Stimulated activated CD4-positive, alpha-beta T cell treated with anti-CD3 and anti-CD28 coated beads, Interleukin-15, amount 100 ng/mL, for 1 hour (primary cell): ENCODE data around the gene EGR2.
"Not testable (repeated sequence)": the region's sequence is repeated elsewhere in the genome, so short reads cannot be mapped to it uniquely, and the experiment has no call there.

ENCODE experiments used
- DNase-seq, 2 donors: peaks; one replicate each; pipeline ENCODE4 v3.0.0-alpha.2; 2020; ENCODE audit warnings: low read depth in 1 of 2, low spot score in 1 of 2

EGR2 gene

GRCh38 chr10:62795762-62796161 is 20.4 kb downstream of the EGR2 start:
- no peak for DNase-seq

DNA sequence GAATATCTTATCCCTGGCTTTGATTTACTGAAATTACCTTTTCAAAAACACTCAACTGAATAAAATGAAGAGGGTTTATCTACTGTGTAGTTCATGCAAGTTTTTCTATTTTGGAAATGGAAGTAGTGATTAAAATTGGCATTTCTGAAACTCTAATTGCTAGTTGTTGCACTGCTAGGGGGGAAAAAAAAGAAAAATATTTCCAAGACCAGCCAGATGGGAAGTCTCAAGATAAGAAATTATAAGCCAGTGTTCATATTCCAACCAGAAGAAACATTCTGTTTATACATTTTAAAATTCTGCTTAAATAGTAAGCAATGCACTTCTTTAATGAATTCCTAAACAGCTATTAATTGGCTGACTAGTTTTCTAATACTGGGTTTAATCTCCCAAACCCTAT is 21.1 kb downstream of the EGR2 start:
- DNase-seq = no peak

DNA sequence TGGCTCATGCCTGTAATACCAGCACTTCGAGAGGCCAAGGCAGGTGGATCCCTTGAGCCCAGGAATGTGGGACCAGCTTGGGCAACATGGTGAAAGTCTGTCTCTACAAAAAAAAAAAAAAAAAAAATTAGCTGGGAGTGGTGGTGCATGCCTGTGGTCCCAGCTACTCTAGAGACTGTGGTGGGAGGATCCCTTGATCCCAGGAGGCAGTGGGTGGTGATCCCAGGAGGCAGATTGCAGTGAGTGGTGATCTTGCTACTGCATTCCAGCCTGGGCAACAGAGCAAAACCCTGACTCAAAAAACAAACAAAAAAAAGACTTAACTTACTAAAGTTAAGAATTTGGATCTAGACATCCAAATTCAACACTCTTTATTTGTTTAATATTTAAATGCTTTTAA is 21.9 kb downstream of the EGR2 start:
- no peak for DNase-seq

DNA sequence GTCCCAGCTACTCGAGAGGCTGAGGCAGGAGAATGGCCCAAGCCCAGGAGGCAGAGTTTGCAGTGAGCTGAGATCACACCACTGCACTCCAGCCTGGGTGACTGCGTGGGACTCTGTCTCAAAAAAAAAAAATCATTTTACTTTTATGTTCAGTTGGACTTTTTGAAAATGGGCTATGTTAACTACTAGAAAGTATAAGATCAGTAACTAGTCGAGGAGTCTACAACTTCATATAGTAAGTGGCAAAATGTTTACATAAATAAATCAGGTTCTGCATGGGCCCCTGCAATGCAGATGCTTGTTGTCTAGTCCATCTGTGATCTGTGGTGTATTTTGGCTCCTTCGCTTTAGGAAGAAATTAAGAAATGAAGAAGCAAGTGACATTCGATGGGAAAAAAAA is 23.9 kb downstream of the EGR2 start:
- DNase-seq = no peak

- DNase-seq = no peak
These were observed 25.6 kb downstream of the EGR2 start for GRCh38 chr10:62790571-62790970.

DNA sequence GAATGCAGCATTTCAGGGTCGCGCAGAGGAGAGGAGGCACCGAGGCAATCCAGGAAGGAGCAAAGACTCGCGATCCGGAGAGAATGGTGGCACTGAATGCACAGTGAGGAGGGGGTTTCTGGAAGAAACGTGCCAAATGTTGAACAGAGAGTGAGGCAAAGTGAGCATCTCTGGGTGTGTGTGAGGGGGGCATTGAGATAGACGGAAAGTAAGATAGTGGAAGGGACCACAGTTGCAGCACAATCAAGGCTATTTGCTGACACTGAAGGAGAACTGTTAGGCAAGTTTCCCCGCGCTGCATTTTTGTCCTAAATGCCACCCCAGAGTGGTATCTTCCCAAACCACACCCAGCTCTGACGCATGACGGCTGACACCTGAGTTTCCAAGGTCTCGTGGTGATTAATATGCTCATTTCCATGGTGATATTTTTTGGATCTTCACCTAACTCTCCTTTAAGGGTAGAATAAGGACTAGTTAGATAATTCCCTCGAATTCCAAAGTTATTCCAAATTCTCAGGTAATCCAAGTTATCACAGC is 26.1 kb downstream of the EGR2 start:
- DNase-seq = no peak

GRCh38 chr10:62788861-62789467 is 27.2 kb downstream of the EGR2 start:
- DNase-seq = no peak

- not testable (repeated sequence) for DNase-seq
These were observed 27.9 kb downstream of the EGR2 start for GRCh38 chr10:62788285-62788684.

- not testable (repeated sequence) for DNase-seq
These were observed 31.6 kb downstream of the EGR2 start for GRCh38 chr10:62784537-62784936.

DNA sequence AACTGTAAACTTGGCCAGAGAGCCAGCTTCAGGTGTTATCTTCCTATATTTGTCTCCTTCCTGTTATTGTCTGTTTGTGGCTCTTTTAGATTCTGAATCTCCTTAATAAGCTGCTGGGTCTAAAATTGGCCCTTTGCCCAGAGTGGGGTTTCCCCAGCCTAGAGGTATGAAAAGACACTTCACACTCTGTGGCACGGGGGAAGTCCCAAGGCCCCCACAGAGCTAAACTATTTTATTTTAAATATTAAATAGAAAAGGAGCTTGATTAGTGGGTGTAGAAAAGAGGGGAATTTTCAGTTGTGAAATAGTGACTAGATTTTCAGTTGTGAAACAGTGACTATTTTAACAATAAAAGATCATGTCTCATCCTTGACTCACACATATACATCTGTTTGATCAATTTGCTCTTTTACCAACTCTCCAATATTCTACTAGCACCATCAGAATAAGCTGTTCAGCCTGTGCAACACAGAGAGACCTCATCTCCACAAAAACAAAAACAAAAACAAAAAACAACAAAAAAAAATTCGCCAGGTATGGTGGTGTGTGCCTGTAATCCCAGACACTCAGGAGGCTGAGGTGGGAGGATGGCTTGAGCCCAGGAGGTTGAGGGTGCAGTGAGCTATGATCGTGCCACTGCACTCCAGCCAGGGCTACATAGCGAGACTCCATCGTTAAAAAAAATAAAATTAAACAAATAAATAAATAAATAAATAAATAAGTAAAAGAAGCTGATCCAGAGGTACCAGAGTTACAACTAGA is 36.5 kb downstream of the EGR2 start:
- DNase-seq = peak; percentile 56 to 61

DNA sequence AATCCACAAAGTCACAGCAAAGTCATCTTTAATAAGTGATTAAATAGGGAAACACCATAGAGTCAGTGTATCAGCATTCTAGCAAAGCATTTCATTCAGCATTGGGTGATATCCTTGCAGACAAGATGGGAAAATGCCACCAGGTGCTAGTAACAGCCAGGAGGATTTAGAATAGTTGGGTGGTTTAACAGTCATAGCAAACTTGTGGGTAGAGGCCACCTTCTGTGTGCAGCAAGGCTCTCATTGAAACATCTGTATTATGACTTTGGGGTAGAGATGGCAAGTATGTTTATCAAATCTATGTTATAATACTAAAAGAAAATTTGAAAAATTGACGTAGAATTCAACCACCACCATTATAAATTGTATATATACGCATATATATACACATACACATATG is 38.0 kb downstream of the EGR2 start:
- no peak for DNase-seq

GRCh38 chr10:62772186-62772974 is 43.8 kb downstream of the EGR2 start:
- no peak for DNase-seq

DNA sequence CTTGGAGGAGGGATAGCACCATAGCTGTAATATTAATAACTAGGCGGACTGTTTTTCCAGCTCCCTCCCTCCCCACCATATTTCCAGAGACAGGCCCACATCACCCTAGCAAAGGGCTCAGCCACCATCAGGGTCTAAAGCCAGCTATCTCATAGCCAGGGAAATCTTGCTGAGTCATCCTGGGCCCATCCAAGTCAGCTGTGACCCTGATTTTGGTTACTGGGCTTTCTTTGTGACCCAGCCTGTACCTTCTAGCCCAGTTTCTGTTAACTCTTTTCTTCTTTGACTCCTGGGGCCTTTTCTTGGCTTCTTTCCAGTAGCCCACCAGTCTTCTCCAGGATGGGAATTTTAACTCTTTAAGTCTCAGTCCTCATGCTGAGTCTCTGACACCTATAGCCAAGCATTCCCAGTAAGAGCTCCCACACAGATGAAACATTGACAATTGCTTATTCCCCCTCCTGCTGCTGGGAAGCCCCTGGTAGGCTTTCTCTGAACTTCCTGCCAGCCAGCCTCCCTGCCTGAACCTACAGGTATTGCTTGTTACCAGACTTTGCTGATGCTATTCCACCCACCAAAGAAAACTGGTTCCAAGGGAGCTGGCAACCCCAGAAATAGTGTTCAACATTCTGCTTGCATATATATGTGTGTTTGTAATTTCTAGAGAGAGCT is 46.5 kb downstream of the EGR2 start:
- no peak for DNase-seq

- DNase-seq = no peak
These were observed 49.8 kb downstream of the EGR2 start for GRCh38 chr10:62766386-62766785.

DNA sequence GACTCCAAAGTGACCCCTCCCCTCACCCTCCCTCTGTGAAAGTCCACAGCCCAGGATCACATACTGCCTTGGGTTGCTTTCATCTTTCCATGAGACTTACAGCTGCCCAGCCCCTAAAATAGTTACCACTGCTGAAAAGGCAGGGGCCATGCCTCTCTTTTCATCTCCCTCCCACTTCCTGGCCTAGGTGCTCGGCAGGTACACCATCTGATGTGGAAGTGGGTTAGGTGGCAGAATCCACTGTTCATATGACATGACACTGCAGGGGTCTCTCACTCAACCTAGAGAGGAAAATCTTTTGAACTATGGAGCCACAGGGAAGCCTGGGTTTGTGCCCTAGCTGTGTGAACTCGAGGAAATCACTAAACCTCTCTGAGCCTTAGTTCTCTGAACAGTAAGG is 50.4 kb downstream of the EGR2 start:
- DNase-seq = no peak

GRCh38 chr10:62764011-62764410 is 52.2 kb downstream of the EGR2 start:
- no peak for DNase-seq

- no peak for DNase-seq
These were observed 53.0 kb downstream of the EGR2 start for GRCh38 chr10:62763155-62763554.
